GM10248 (cell line): Measurements from ENCODE around the gene SH3PXD2B.

Experiments used
- CTCF ChIA-PET: fragments of 300-600 bp; sonication (Branson Sonifier 250); formaldehyde crosslinking; extraction: SDS; loops from one replicate; lab custom pipeline; 2021; ENCODE audit warnings: antibody characterized with exemption; lab: Yijun Ruan, JAX
- POLR2A ChIA-PET: fragments of 350-650 bp; sonication (Branson Sonifier 250); formaldehyde crosslinking; extraction: SDS; loops from one replicate; lab custom pipeline; 2020; ENCODE audit warnings: antibody characterized with exemption; lab: Yijun Ruan, JAX
- DNase-seq: peaks from one replicate; pipeline ENCODE4 v3.0.0; 2012; ENCODE audit errors: extremely low spot score
- CTCF ChIP-seq: IDR thresholded peaks from 2 replicates; pipeline ENCODE4 v1.5.1; 2012; ENCODE audit warnings: mild to moderate bottlenecking, low read depth; ENCODE audit errors: extremely low read depth, missing control alignments, control extremely low read depth

Gene SH3PXD2B

GRCh38 chr5:172434251-172434650 lies 20.1 kb downstream of the SH3PXD2B start:
- no peak for TF ChIP-seq CTCF
- POLR2A ChIA-PET: no interaction called here
- CTCF ChIA-PET: interaction anchor here (0.8 to 1.3 kb wide), 4 partner anchors 10 to 18 kb away, joined by 3 to 4 read pairs (median 4); no protein-coding TSS in a partner anchor
- no peak for DNase-seq

GRCh38 chr5:172433513-172433912 lies 20.8 kb downstream of the SH3PXD2B start:
- POLR2A ChIA-PET: no interaction called here
- TF ChIP-seq CTCF: no peak
- CTCF ChIA-PET: interaction anchor here (0.8 to 1.2 kb wide), 2 partner anchors 17 to 18 kb away, joined by 3 to 4 read pairs; no protein-coding TSS in a partner anchor

GRCh38 chr5:172433071-172433470 lies 21.3 kb downstream of the SH3PXD2B start:
- no peak for DNase-seq
- ChIA-PET CTCF (interaction anchor here (1.3 kb wide), 1 partner anchor 503 kb away, joined by 3 read pairs; no protein-coding TSS in a partner anchor), POLR2A (no interaction called here)
- TF ChIP-seq CTCF: no peak

More at GRCh38 chr5:172433513-172433912, 20.8 kb downstream of the SH3PXD2B start:
- DNase-seq: no peak

GRCh38 chr5:172430354-172430753 lies 24.0 kb downstream of the SH3PXD2B start:
- DNase-seq: no peak
- TF ChIP-seq CTCF: no peak
- ChIA-PET POLR2A (no interaction called here), CTCF (interaction anchor here (1.7 kb wide), 1 partner anchor 21 kb away, joined by 6 read pairs; no protein-coding TSS in a partner anchor)

- CTCF ChIA-PET: no interaction called here
- TF ChIP-seq CTCF: no peak
- POLR2A ChIA-PET: no interaction called here
- DNase-seq: no peak
Observed at GRCh38 chr5:172429201-172429940, 25.0 kb downstream of the SH3PXD2B start.

- POLR2A ChIA-PET: no interaction called here
- CTCF ChIA-PET: no interaction called here
Observed at GRCh38 chr5:172428224-172429166, 25.8 kb downstream of the SH3PXD2B start.

More at GRCh38 chr5:172428224-172429166, 25.8 kb downstream of the SH3PXD2B start:
- no peak for DNase-seq
- no peak for TF ChIP-seq CTCF
